Measurements from ENCODE around the gene ADGRG6. TPM values are rescaled to one million over a fixed set of nuclear protein-coding genes. Genes with fewer than 3 reads are reported as not detected.

Gene ADGRG6
- 10 to 100 TPM; 41.0 to 95.6 TPM for total RNA-seq

GRCh38 chr6:142301651-142302391 is at the start of gene ADGRG6:
Gene ADGRG6 (plus strand): TSS chr6:142302007. CDS start chr6:142302330, 323 bp downstream.

Other genes starting within 250 kb of the ADGRG6 start
- gene GJE1, start 169.1 kb upstream of the ADGRG6 start, total RNA-seq: not detected
- not detected for gene NMBR, start 154.9 kb upstream of the ADGRG6 start, total RNA-seq
- 10 to 100 TPM; 60.2 to 93.9 TPM for gene VTA1, start 154.7 kb upstream of the ADGRG6 start, total RNA-seq

All from melanocyte of skin (primary cell).